ENCODE results near the gene EIF4G2.

The EIF4G2 gene

DNA sequence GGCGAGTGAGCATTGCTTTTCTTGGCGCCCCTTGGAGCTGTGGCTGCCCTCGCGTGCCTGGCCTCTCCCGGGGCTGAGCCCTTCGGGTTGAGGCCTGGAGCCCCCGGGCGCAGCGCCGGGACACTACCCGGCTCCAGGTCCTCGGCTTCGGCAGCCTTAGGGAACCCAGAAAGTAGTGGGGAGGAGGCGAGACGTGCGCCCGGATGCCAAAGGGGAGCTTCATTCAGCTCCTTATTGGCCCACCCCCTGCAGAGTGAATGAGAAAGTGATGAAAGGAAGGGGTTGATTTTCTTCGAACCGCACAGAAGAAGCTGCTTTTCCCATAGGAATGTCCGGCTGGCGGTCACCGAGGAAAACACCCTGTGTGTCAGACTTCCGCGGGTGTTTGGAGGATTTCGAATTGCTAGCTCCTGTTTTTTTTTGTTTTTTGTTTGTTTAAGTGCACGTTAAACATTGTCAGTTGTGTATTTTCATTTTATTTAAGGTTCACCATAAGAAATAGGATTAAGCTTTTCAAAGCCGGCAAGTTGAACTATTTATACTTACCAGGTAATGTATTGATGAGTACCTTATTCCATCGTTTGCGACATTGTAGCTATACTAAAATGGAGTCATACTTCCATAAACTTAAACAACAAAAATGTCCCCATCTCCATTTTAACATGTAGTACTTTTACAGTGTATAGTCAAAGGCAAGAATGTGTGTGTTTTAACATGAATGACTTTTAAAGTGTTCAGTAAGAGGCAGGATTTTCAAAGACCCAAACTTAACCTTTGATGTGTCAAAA lies 841 bp upstream of the EIF4G2 start:
- DNase-seq (ENCODE audit: low spot score) (peak; percentile 58), FAIRE-seq (no peak)

DNA sequence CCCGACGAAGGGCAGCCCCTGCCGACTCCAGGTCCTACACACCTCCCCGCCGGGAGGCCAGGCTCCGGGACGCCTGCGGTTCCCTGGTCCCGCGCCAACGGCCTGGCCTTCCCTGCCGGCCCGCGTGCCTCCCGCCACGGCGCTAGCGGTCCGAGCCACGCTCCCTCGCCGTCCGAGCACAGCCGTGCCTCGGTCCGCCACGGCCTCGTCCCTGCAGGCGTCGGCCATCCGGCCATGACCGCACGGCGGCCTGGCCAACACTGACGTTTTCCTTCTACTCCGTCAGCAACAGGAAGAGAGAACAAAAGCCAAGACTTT lies 532 bp downstream of the EIF4G2 start:
- FAIRE-seq = no peak
- no peak for DNase-seq (ENCODE audit: low spot score)

DNA sequence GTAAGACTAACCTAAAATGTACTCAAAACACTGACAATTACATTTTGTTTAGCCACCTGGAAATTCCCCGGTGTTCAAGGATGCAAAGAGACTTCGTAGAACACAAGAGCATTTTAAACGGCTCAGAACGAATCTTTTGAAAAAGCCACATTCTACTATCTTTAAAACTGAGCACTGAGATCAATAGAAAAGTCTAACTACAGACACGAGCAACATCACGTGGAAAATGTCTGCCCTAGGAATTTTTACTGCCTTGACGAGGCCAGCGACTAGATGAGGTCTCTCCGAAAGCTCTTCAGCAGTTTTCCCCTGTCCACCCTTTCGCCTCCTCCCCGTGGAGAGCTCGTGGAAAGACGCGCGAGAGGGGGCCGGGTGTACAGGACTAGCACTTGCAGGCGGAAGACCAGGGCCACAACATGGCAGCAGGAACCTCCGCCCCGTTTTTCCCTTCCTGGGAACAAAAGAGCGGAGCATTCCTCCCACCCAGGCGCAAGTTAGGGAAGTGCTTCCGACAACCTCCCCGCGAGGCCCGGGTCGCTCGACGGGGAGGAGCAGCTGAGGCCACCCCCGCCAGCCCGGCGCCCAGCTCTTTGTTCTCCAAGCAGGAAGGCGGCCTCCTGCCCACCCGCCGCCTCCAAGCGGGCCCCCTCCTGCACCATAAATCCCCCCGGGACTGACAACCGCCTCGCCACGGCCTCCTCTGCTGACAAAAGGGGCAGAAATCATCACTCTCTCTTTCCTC lies 1.1 kb downstream of the EIF4G2 start:
- FAIRE-seq (no peak), DNase-seq (ENCODE audit: low spot score) (no peak)

- no peak for DNase-seq (ENCODE audit: low spot score)
- no peak for FAIRE-seq
These were observed 2.5 kb downstream of the EIF4G2 start for GRCh38 chr11:10806206-10806605.

- DNase-seq (ENCODE audit: low spot score) (no peak), FAIRE-seq (no peak)
These were observed 3.0 kb downstream of the EIF4G2 start for GRCh38 chr11:10805741-10806140.

- DNase-seq (ENCODE audit: low spot score) (no peak), FAIRE-seq (no peak)
These were observed 5.0 kb downstream of the EIF4G2 start for GRCh38 chr11:10803676-10804075.

DNA sequence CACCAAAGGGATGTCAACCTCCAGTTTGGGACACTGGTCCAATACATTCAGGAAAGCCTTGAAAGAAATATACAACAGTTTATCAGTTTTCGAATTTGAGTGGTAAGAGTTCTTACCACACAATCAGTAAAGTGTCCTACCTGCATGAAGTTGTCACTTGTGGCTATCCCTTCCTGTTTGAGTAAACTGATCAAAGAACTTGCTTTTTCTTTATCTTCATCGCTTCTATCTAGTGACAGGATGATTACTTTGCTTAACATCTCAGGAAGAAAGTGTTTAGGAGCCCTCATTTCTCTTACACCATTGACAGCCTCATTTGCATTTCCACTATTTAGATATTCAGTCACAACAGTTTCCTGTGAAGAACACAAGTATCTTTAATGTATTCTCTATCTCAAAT lies 8.4 kb downstream of the EIF4G2 start:
- no peak for DNase-seq (ENCODE audit: low spot score)

DNA sequence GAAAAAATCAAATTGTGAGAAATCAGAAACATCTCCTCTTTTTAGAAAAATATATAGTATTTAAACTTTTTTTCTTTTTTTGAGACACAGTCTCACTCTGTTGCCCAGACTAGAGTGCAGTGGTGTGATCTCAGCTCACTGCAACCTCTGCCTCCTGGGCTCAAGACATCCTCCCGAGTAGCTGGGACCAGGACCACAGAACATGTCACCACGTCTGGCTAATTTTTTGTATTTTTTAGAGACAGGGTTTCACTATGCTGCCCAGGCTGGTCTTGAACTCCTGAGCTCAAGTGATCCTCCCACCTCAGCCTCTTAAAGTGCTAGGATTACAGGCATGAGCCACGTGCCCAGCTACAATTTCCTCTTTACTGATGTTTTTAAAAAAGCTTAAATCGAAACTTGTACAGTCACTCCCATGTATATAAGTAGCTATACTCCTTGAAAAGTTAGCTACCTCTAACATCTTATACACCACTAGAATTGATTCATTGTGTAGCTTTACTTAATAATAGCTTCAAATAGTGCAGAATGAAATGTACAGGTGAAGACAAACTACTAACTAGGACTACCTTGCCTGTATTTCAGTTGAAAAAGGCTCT lies 10.3 kb downstream of the EIF4G2 start:
- FAIRE-seq (no peak), DNase-seq (ENCODE audit: low spot score) (no peak)

More for the DNA sequence above, 8.4 kb downstream of the EIF4G2 start:
- no peak for FAIRE-seq

- no peak for DNase-seq (ENCODE audit: low spot score)
- no peak for FAIRE-seq
These were observed 11.2 kb downstream of the EIF4G2 start for GRCh38 chr11:10797531-10797930.

DNA sequence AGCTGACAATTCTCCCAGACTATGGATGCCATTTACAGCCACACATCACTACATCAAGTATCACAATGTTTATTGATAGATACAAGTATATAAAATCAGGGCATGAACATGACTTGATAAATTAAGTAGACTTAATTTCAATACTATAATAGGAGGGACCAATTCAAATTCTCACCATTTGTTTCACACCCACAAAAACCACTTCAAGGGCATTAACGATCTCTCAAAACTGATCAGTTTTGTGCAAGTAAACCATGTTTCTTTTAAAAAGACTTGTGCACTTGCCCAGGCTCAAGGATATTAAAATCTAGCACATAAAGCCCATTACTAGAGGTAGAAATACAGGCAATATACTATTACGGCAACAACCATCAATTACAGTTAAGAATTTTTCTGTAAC lies 11.7 kb downstream of the EIF4G2 start:
- DNase-seq (ENCODE audit: low spot score) (no peak), FAIRE-seq (no peak)

GRCh38 chr11:10796191-10796590 lies 12.5 kb downstream of the EIF4G2 start:
- no peak for DNase-seq (ENCODE audit: low spot score)

GRCh38 chr11:10793470-10794255 lies 15.1 kb downstream of the EIF4G2 start:
- no peak for DNase-seq (ENCODE audit: low spot score)
- no peak for FAIRE-seq

More at GRCh38 chr11:10796191-10796590, 12.5 kb downstream of the EIF4G2 start:
- no peak for FAIRE-seq

DNA sequence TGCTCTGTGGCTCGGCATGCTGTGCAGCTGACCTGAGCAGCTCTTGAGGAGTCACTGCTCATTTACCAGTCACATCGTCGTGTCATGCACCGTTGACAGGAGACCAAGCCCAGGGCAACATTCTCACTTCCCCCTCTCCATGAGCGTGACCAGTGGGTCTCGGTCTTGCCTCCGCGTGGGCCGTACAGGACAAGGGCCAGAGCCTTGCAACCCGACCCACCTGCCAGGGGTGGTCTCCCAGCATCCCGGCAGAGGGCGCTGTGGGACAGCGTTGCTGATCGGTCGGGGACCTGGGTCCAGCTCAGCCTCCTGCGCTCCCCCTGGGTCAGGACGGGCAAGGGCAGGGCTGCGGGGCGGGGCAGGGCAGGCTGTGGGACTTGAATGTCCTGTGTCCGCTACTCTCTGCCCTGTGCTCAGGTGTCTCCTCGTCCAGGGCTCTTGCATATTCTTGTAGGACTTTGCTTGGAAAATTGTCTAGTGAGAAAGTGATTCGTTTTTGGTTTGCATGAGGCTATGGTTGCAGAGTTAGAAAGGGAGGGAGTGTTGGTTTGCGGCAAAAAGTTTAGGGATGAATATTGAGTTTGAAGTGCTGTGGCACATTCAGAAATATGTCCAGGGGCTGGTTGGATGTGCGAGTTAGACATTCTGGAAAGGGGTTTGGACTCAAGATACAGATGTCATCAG lies 16.2 kb downstream of the EIF4G2 start:
- FAIRE-seq = no peak
- peak; percentile 35 for DNase-seq (ENCODE audit: low spot score)

DNA sequence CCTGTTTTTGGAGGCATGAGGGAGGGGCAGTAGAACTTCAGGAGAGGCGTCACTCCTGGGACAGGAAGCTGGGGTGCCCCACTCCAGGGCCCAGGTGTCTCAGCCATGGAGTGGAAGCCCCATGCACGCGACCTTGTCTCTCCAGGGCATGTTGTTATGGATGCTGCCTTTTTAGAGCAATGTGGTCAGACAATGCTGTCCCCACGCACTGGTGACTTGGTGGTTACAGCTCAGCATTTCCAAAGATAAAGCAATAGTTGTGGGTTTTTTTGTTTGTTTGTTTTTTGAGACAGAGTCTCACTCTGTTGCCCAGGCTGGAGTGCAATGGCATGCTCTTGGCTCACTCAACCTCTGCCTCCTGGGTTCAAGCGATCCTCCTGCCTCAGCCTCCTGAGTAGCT lies 22.3 kb downstream of the EIF4G2 start:
- FAIRE-seq (no peak), DNase-seq (ENCODE audit: low spot score) (no peak)

GRCh38 chr11:10785146-10785474 lies 23.6 kb downstream of the EIF4G2 start:
- FAIRE-seq (no peak), DNase-seq (ENCODE audit: low spot score) (no peak)

GRCh38 chr11:10784232-10785145 lies 24.2 kb downstream of the EIF4G2 start:
- DNase-seq (ENCODE audit: low spot score) (no peak), FAIRE-seq (no peak)

DNA sequence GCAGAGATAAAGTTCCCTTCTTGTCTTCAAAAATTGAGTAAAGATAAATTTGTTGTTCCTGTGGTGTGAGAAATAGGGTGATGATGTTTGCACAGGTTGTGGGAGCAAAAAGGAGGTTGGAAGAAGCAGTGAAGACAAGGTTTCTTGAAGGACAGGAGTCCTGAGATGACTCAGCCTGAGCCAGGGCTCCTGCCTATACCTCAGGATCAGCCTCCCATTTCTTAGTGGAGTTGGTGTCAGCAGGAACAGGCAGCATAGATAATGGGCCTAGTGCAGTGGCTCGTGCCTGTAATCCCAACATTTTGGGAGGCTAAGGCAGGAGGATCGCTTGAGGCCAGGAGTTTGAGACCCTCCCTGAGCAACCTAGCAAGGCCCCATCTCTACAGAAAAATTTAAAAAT lies 28.7 kb downstream of the EIF4G2 start:
- FAIRE-seq = no peak
- no peak for DNase-seq (ENCODE audit: low spot score)

DNA sequence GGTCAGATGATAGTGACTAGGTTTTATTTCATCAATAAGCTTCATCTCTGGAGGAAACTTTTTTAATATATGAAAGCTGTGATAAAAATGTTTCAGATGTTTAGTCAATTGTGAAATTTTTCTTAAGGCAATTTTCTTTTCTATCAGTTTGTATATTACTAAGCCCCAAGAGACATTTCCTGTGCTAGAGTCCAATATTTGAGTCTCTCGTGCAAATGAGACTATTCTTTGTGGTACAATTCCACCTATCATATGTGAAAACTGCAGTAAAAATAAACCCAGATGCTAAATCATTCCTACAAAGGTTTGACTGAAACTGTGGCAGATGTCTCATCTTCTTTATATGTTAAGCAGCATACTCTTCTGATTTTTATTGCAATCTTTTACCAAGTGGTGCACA lies 29.6 kb downstream of the EIF4G2 start:
- no peak for DNase-seq (ENCODE audit: low spot score)
- no peak for FAIRE-seq

- FAIRE-seq (no peak), DNase-seq (ENCODE audit: low spot score) (no peak)
These were observed 30.3 kb downstream of the EIF4G2 start for GRCh38 chr11:10778217-10778970.

GRCh38 chr11:10777806-10778205 lies 30.9 kb downstream of the EIF4G2 start:
- no peak for FAIRE-seq
- no peak for DNase-seq (ENCODE audit: low spot score)

All from RCC 7860 (cell line).